Measurements from ENCODE around the gene HES2. TPM values are rescaled to one million over a fixed set of nuclear protein-coding genes. Genes with fewer than 3 reads are reported as not detected.
"Not testable (repeated sequence)": the region's sequence is repeated elsewhere in the genome, so short reads cannot be mapped to it uniquely, and the experiment has no call there.

Gene HES2
- total RNA-seq, 2 experiments from 2014 or later = 0.21 to 0.30 TPM

- peaks cover 15% of the 10 kb centered on the region for H3K36me3 Mint-ChIP-seq (ENCODE audit: low read depth)
- POLR2A ChIA-PET = no interaction called here
- CTCF ChIA-PET = interaction anchor here (0.7 to 1.6 kb wide), 4 partner anchors 9 to 96 kb away, joined by 3 to 4 read pairs (median 3); partner anchors contain the start of gene ACOT7
- peaks cover 15% of the 10 kb centered on the region for H3K4me1 Mint-ChIP-seq
- H3K9me3 Mint-ChIP-seq = peaks cover 7% of the 10 kb centered on the region
- no peak for DNase-seq
- no peaks in the 10 kb centered on the region for H3K27me3 Mint-ChIP-seq
- no peak overlapping the region for H3K27ac Mint-ChIP-seq
- no peak overlapping the region for H3K4me3 Mint-ChIP-seq
Observed at GRCh38 chr1:6384135-6384534, 35.6 kb downstream of the HES2 start.

GRCh38 chr1:6380037-6380436, 39.7 kb downstream of the HES2 start:
- DNase-seq = no peak
- Mint-ChIP-seq H3K27ac (no peak overlapping the region), H3K36me3 (ENCODE audit: low read depth) (peaks cover 12% of the 10 kb centered on the region), H3K27me3 (no peaks in the 10 kb centered on the region), H3K9me3 (peaks cover 7% of the 10 kb centered on the region), H3K4me3 (no peak overlapping the region), H3K4me1 (peaks cover 5% of the 10 kb centered on the region)
- ChIA-PET POLR2A (no interaction called here), CTCF (interaction anchor here (1.4 to 1.6 kb wide), 2 partner anchors 13 to 20 kb away, joined by 4 to 5 read pairs; no protein-coding TSS in a partner anchor)

DNA sequence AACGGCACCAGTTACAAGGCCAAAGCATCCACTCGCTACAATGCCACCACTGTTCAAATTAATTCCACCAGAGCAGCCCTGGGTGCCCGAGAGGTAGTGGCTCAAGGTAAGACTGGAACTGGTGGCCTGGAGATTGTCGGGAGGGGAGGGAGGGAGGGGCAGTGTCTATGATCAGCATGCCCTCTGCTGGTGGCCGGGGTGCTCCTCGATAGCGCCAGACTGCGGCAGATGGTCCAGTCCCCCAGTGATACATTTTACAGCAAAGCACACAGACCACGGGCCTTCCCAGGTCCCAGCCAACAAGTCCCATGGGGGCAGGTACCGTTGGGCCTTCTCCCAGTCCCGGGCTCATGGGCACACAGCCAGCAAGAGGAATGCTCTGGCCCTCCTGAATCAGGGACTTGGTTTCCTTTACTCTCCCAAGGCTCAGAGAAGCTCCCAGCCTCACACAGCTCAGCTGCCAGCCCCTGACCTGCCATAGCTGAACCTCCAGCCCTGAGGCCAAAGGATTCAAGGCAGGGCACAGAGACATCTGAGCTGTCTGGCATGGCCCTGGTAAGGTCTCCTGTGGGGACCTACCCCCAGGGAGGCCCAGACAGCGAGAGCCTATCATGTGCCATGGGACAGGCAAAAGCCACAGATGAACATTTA, 41.5 kb downstream of the HES2 start:
- no peak for DNase-seq
- Mint-ChIP-seq H3K27me3 (no peaks in the 10 kb centered on the region), H3K4me3 (no peak overlapping the region), H3K36me3 (ENCODE audit: low read depth) (peaks cover 3% of the 10 kb centered on the region), H3K27ac (no peak overlapping the region), H3K9me3 (peaks cover 3% of the 10 kb centered on the region), H3K4me1 (peaks cover 7% of the 10 kb centered on the region)
- POLR2A ChIA-PET = no interaction called here
- CTCF ChIA-PET = interaction anchor here (1.1 kb wide), 1 partner anchor 10 kb away, joined by 4 read pairs; no protein-coding TSS in a partner anchor

GRCh38 chr1:6373961-6374720, 45.6 kb downstream of the HES2 start:
- peaks cover 17% of the 10 kb centered on the region for H3K4me1 Mint-ChIP-seq
- H3K9me3 Mint-ChIP-seq = no peaks in the 10 kb centered on the region
- H3K4me3 Mint-ChIP-seq = no peak overlapping the region
- H3K27ac Mint-ChIP-seq = no peak overlapping the region
- no peaks in the 10 kb centered on the region for H3K27me3 Mint-ChIP-seq
- peaks cover 4% of the 10 kb centered on the region for H3K36me3 Mint-ChIP-seq (ENCODE audit: low read depth)
- ChIA-PET CTCF (no interaction called here), POLR2A (no interaction called here)
- DNase-seq = no peak

- POLR2A ChIA-PET, H3K9me3 Mint-ChIP-seq, H3K27me3 Mint-ChIP-seq, DNase-seq, H3K27ac Mint-ChIP-seq, H3K4me3 Mint-ChIP-seq: not testable (repeated sequence)
- Mint-ChIP-seq H3K4me1 (peaks cover 17% of the 10 kb centered on the region), H3K36me3 (ENCODE audit: low read depth) (peaks cover 18% of the 10 kb centered on the region)
- CTCF ChIA-PET = interaction anchor here (0.6 to 2.0 kb wide), 5 partner anchors 10 to 118 kb away, joined by 3 to 6 read pairs (median 3); no protein-coding TSS in a partner anchor
Observed at GRCh38 chr1:6372236-6372635, 47.5 kb downstream of the HES2 start.

DNA sequence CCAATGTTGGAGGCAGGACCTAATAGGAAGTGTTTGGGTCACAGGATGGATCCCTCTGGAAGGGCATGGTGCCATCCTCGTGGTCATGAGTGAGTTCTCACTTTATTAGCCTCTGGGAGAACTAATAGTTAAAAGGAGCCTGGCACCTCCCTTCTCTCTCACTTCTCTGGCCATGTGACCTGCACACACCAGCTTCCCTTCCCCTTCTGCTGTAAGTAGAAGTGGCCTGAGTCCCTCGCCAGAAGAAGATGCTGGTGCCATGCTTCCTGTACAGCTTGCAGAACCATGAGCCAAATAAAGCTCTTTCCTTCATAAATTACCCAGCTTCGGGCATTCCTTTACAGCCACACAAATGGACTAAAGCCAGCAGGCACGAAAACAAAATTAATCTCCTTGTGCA, 49.7 kb downstream of the HES2 start:
- peaks cover 22% of the 10 kb centered on the region for H3K4me1 Mint-ChIP-seq
- no peaks in the 10 kb centered on the region for H3K27me3 Mint-ChIP-seq
- CTCF ChIA-PET = interaction anchor here (1.0 to 2.0 kb wide), 2 partner anchors 11 to 13 kb away, joined by 3 to 6 read pairs; no protein-coding TSS in a partner anchor
- H3K36me3 Mint-ChIP-seq (ENCODE audit: low read depth) = peaks cover 26% of the 10 kb centered on the region
- H3K4me3 Mint-ChIP-seq = no peak overlapping the region
- H3K27ac Mint-ChIP-seq = peak overlapping the region; percentile 57
- H3K9me3 Mint-ChIP-seq = peaks cover 5% of the 10 kb centered on the region
- no peak for DNase-seq
- POLR2A ChIA-PET = no interaction called here

DNA sequence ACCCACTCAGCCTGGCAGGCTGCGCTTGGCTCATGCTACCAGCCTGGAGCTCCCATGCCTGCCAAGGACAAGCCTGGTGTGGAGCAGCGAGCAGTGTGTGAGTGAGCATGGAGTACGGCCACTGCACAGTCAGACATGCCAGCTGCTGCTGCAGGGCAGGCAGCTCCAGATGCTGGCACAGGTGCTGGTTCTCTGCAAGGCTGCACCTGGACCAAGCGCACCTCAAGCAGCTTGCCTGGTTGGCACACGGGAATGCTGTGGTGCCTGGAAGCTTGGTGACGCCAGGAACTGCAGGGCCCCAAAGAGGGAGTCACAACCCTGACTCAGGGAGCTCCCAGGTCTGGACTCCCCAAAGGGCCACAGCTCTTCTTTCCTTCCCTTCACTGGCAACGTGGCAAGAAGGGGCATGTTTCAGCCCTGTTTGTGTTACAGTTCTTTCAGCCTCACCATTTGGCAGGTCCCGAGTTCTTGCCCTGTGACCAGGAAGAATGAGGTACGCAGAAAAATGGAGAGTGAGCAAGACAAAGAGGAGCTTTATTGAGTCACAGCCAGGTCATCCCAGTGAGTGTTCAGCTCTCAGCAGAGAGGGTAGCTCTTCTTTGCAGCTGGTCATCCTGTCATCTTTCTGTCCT, 52.2 kb downstream of the HES2 start:
- ChIA-PET POLR2A (interaction anchor here (0.6 kb wide), 1 partner anchor 24 kb away, joined by 4 read pairs; no protein-coding TSS in a partner anchor), CTCF (interaction anchor here (0.5 to 2.3 kb wide), 11 partner anchors 10 to 175 kb away, joined by 3 to 8 read pairs (median 4); no protein-coding TSS in a partner anchor)
- H3K36me3 Mint-ChIP-seq (ENCODE audit: low read depth) = peaks cover 38% of the 10 kb centered on the region
- H3K4me3 Mint-ChIP-seq = no peak overlapping the region
- H3K27me3 Mint-ChIP-seq = no peaks in the 10 kb centered on the region
- H3K4me1 Mint-ChIP-seq = peaks cover 34% of the 10 kb centered on the region
- DNase-seq = no peak
- H3K27ac Mint-ChIP-seq = no peak overlapping the region
- peaks cover 5% of the 10 kb centered on the region for H3K9me3 Mint-ChIP-seq

- peaks cover 5% of the 10 kb centered on the region for H3K9me3 Mint-ChIP-seq
- no peak overlapping the region for H3K4me3 Mint-ChIP-seq
- ChIA-PET CTCF (no interaction called here), POLR2A (interaction anchor here (0.6 kb wide), 1 partner anchor 38 kb away, joined by 3 read pairs; no protein-coding TSS in a partner anchor)
- peaks cover 36% of the 10 kb centered on the region for H3K36me3 Mint-ChIP-seq (ENCODE audit: low read depth)
- H3K27me3 Mint-ChIP-seq = no peaks in the 10 kb centered on the region
- peak; percentile 74 for DNase-seq
- H3K27ac Mint-ChIP-seq = peak overlapping the region; percentile 76
- H3K4me1 Mint-ChIP-seq = peaks cover 48% of the 10 kb centered on the region
Observed at GRCh38 chr1:6365047-6365446, 54.7 kb downstream of the HES2 start.

- not testable (repeated sequence) for DNase-seq, H3K27me3 Mint-ChIP-seq, H3K9me3 Mint-ChIP-seq, H3K4me3 Mint-ChIP-seq
- Mint-ChIP-seq H3K36me3 (ENCODE audit: low read depth) (peaks cover 29% of the 10 kb centered on the region), H3K27ac (peak overlapping the region; percentile 73), H3K4me1 (peaks cover 62% of the 10 kb centered on the region)
- CTCF ChIA-PET = interaction anchor here (0.6 to 2.8 kb wide), 7 partner anchors 9 to 191 kb away, joined by 3 to 17 read pairs (median 4); partner anchors contain the start of genes NOL9 and TAS1R1
- POLR2A ChIA-PET = interaction anchor here (1.1 kb wide), 1 partner anchor 30 kb away, joined by 3 read pairs; no protein-coding TSS in a partner anchor
Observed at GRCh38 chr1:6363085-6363884, 56.4 kb downstream of the HES2 start.

Small RNA genes lying within 50 kb of the gene (microRNA-seq; reads per million reads assigned to microRNA genes)
- gene MIR4252 (ENCODE audit: borderline microRNAs expressed, borderline replicate concordance) = not detected

Other genes with a start within 250 kb of the HES2 start
- under 1 TPM; 0.67 to 0.96 TPM for gene CHD5, start 239.6 kb downstream of the HES2 start, total RNA-seq
- 100 to 1,000 TPM; 328 to 370 TPM for gene RPL22, start 220.3 kb downstream of the HES2 start, total RNA-seq
- 1 to 10 TPM; 4.0 to 7.4 TPM for gene RNF207, start 213.8 kb downstream of the HES2 start, total RNA-seq
- 10 to 100 TPM; 50.4 to 53.3 TPM for gene ICMT, start 184.0 kb downstream of the HES2 start, total RNA-seq
- not detected for gene HES3, start 175.7 kb downstream of the HES2 start, total RNA-seq
- under 1 TPM; 0.85 to 0.99 TPM for gene GPR153, start 158.8 kb downstream of the HES2 start, total RNA-seq
- 100 to 1,000 TPM; 101 TPM for gene ACOT7, start 26.2 kb downstream of the HES2 start, total RNA-seq
- under 1 TPM; 0.56 to 0.77 TPM for gene ESPN, start 4.9 kb upstream of the HES2 start, total RNA-seq
- 10 to 100 TPM; 88.5 to 92.8 TPM for gene TNFRSF25, start 46.3 kb upstream of the HES2 start, total RNA-seq
- gene PLEKHG5, start 71.7 kb upstream of the HES2 start, total RNA-seq = 1 to 10 TPM; 1.3 to 1.8 TPM
- gene NOL9, start 134.6 kb upstream of the HES2 start, total RNA-seq = 10 to 100 TPM; 42.7 to 44.5 TPM
- gene TAS1R1, start 135.4 kb upstream of the HES2 start, total RNA-seq = not detected
- gene ZBTB48, start 160.1 kb upstream of the HES2 start, total RNA-seq = 10 to 100 TPM; 40.4 to 42.9 TPM
- 10 to 100 TPM; 17.3 to 20.0 TPM for gene KLHL21, start 182.9 kb upstream of the HES2 start, total RNA-seq
- 10 to 100 TPM; 12.4 to 12.5 TPM for gene PHF13, start 193.8 kb upstream of the HES2 start, total RNA-seq
- gene THAP3, start 204.9 kb upstream of the HES2 start, total RNA-seq = 10 to 100 TPM; 18.2 to 19.5 TPM